ENCODE data around the gene BTRC. TPM values are rescaled to one million over a fixed set of nuclear protein-coding genes. Genes with fewer than 3 reads are reported as not detected.

Gene BTRC
- total RNA-seq, 2 experiments from 2014 or later, result 10.9 to 12.7 TPM

DNA sequence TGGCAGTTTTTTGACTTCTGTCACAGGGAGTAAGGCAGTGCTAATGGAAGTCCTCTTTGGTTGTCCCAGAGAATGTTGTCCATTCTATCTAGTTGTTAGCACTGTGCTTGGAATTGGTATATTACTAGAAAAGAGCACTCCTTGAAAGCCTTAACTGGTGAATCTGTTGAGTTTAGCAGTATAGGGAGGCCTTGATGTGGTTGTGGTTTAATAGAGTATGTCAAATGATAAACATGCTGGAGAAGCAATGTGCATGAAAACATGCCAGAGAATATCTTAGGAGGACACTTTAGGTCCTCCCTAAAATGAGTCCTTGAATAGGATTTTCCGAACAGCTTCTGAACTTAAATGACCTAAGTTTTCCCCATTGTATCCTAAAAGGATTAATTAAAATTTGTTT lies 98.6 kb downstream of the BTRC start:
- Mint-ChIP-seq H3K9me3 (no peaks in the 10 kb centered on the region), H3K4me3 (no peak overlapping the region), H3K36me3 (ENCODE audit: low read depth) (no peaks in the 10 kb centered on the region), H3K27me3 (ENCODE audit: low read depth) (no peaks in the 10 kb centered on the region), H3K4me1 (ENCODE audit: low read depth) (peaks cover 22% of the 10 kb centered on the region), H3K27ac (no peak overlapping the region)
- DNase-seq, result no peak
- intact Hi-C loops (cut with micrococcal nuclease), result no loop called here
- CTCF ChIA-PET, result interaction anchor here (0.8 to 3.9 kb wide), 5 partner anchors 8 to 291 kb away, joined by 3 to 17 read pairs (median 7); no protein-coding TSS in a partner anchor

DNA sequence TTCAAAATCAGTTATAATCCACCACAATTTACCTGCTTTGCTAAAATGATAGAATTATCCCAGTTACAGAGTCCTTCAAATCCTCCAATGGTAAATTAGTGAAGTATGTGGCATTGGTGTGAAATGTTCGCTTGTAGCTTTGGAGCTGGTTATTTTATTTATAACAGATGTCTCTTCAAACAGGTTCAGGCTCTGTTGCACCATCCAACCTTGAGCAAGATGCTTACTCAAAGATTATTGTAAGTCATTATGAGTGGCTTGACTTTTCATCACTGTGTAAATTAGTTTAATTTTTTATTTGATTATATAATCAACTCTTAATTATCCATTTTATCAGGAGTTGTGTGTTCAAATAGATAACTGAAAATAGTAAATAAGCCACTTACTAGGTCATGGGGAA lies 99.4 kb downstream of the BTRC start:
- intact Hi-C loops (cut with micrococcal nuclease), result no loop called here
- H3K4me3 Mint-ChIP-seq, result no peak overlapping the region
- no peaks in the 10 kb centered on the region for H3K36me3 Mint-ChIP-seq (ENCODE audit: low read depth)
- no peak for DNase-seq
- CTCF ChIA-PET, result interaction anchor here (1.2 to 3.9 kb wide), 5 partner anchors 9 to 292 kb away, joined by 3 to 17 read pairs (median 7); no protein-coding TSS in a partner anchor
- H3K27me3 Mint-ChIP-seq (ENCODE audit: low read depth), result no peaks in the 10 kb centered on the region
- no peak overlapping the region for H3K27ac Mint-ChIP-seq
- H3K4me1 Mint-ChIP-seq (ENCODE audit: low read depth), result peaks cover 22% of the 10 kb centered on the region
- no peaks in the 10 kb centered on the region for H3K9me3 Mint-ChIP-seq

DNA sequence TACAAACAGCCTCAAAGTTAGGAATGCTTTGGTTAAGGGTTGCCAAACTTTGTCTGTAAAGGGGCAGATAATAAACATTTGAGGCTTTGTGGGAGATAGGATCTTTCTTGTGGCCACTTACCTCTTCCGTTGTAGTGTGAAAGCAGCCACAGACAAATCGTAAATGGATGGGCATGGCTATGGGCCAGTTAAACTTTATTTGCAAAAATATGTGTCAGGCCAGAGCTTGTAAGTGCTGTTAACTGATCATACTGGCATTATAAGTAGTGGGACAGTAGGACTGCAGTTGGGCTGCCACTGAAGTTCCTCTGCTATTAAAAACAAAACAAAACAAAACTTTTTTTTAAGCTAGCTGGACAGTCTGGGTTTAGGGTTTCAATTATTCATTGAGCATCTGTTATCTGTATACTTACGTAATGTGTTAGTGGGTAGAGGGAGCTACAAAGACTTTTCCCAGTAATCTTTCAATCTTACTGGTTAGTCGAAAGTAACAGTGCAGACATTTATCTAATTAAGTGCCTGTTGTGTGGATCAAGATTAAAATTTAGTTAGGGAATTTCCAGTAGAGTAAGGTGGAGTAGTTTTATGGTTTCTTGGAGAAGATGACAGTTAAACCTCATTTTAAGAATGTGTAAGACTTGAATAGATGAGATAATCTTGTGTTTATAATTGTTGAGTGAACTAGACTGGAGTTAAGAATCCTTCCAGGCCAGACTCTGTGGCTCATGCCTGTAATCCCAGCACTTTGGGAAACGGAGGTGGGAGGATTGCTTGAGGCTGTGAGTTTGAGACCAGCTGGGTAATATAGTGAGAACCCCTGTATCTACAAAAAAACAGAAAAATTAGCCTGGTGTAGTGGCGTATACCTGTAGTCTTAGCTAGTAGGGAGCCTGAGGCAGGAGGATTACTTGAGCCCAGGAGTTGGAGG lies 100.1 kb downstream of the BTRC start:
- Mint-ChIP-seq H3K27me3 (ENCODE audit: low read depth) (no peaks in the 10 kb centered on the region), H3K4me1 (ENCODE audit: low read depth) (peaks cover 22% of the 10 kb centered on the region), H3K4me3 (no peak overlapping the region), H3K36me3 (ENCODE audit: low read depth) (no peaks in the 10 kb centered on the region), H3K9me3 (no peaks in the 10 kb centered on the region), H3K27ac (no peak overlapping the region)
- CTCF ChIA-PET, result interaction anchor here (1.0 to 3.9 kb wide), 7 partner anchors 9 to 292 kb away, joined by 3 to 17 read pairs (median 7); no protein-coding TSS in a partner anchor
- intact Hi-C loops (cut with micrococcal nuclease), result no loop called here
- DNase-seq, result no peak

DNA sequence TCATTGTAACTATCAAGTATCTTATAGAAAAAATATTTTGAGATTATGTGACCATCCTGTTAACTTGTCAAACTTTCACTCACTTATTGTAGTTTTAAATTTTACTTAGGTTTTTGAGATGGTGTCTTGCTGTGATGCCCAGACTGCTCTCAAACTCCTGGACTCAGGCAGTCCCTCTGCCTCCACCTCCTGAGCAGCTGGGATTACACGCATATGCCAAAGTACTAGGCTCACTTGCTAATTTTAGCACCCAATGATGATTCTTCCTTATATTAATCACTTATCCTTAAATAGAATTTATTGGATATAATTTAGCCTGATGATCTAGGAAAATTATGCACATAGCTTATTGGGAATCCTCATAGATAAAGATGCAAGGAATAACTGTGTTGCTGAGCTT lies 104.9 kb downstream of the BTRC start:
- no peaks in the 10 kb centered on the region for H3K27me3 Mint-ChIP-seq (ENCODE audit: low read depth)
- no peak overlapping the region for H3K4me3 Mint-ChIP-seq
- H3K4me1 Mint-ChIP-seq (ENCODE audit: low read depth), result peaks cover 4% of the 10 kb centered on the region
- no peak overlapping the region for H3K27ac Mint-ChIP-seq
- no peak for DNase-seq
- intact Hi-C loops (cut with micrococcal nuclease), result no loop called here
- CTCF ChIA-PET, result interaction anchor here (0.9 to 1.5 kb wide), 2 partner anchors 17 to 244 kb away, joined by 4 to 5 read pairs; no protein-coding TSS in a partner anchor
- no peaks in the 10 kb centered on the region for H3K36me3 Mint-ChIP-seq (ENCODE audit: low read depth)
- H3K9me3 Mint-ChIP-seq, result no peaks in the 10 kb centered on the region

DNA sequence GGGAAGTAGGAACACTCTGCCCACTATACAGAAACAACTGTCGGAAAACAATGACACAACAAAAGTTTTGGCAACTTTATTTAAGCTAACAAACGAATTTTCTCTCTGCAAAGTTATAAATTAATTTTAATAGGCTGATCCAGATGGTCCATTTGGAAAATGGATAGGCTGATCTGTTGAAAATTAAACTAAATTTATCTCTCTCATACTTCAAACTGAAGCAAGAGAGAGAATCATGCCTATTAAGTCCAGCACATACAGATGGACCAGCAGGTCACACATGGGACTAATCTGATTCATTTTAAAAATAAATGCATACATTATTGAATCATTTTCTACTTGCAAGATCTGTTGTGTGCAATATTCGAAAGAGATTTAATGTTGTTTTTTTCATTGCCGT lies 110.1 kb downstream of the BTRC start:
- intact Hi-C loops (cut with micrococcal nuclease), result no loop called here
- no peaks in the 10 kb centered on the region for H3K27me3 Mint-ChIP-seq (ENCODE audit: low read depth)
- DNase-seq, result no peak
- CTCF ChIA-PET, result interaction anchor here (1.1 kb wide), 1 partner anchor 250 kb away, joined by 3 read pairs; no protein-coding TSS in a partner anchor
- H3K27ac Mint-ChIP-seq, result no peak overlapping the region
- peaks cover 5% of the 10 kb centered on the region for H3K4me1 Mint-ChIP-seq (ENCODE audit: low read depth)
- no peak overlapping the region for H3K4me3 Mint-ChIP-seq
- no peaks in the 10 kb centered on the region for H3K36me3 Mint-ChIP-seq (ENCODE audit: low read depth)
- no peaks in the 10 kb centered on the region for H3K9me3 Mint-ChIP-seq

DNA sequence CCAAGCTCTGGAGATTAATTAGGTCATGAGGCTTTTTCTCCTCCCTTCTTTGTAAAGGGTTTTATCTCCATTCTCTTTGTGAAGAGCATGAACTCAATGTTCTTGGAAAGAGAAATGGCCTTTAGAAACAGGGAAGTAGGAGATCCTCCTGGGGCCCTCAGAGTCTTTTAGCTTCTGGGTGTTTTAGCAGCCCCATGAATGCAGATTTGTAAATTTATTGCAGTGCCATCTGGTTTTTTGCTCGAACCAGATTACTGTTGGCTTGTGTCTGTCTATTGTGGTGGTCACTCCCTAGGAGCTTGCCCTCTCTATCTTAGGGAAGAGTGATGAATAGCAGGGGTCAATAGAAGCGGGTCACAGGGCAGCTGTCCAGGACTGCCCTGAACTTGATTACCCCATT lies 110.6 kb downstream of the BTRC start:
- intact Hi-C loops (cut with micrococcal nuclease), result no loop called here
- no peak for DNase-seq
- no peak overlapping the region for H3K27ac Mint-ChIP-seq
- no peaks in the 10 kb centered on the region for H3K36me3 Mint-ChIP-seq (ENCODE audit: low read depth)
- peaks cover 5% of the 10 kb centered on the region for H3K4me1 Mint-ChIP-seq (ENCODE audit: low read depth)
- no peaks in the 10 kb centered on the region for H3K27me3 Mint-ChIP-seq (ENCODE audit: low read depth)
- H3K9me3 Mint-ChIP-seq, result no peaks in the 10 kb centered on the region
- no peak overlapping the region for H3K4me3 Mint-ChIP-seq
- CTCF ChIA-PET, result interaction anchor here (0.6 to 3.3 kb wide), 4 partner anchors 23 to 1955 kb away, joined by 3 to 13 read pairs (median 4); no protein-coding TSS in a partner anchor

DNA sequence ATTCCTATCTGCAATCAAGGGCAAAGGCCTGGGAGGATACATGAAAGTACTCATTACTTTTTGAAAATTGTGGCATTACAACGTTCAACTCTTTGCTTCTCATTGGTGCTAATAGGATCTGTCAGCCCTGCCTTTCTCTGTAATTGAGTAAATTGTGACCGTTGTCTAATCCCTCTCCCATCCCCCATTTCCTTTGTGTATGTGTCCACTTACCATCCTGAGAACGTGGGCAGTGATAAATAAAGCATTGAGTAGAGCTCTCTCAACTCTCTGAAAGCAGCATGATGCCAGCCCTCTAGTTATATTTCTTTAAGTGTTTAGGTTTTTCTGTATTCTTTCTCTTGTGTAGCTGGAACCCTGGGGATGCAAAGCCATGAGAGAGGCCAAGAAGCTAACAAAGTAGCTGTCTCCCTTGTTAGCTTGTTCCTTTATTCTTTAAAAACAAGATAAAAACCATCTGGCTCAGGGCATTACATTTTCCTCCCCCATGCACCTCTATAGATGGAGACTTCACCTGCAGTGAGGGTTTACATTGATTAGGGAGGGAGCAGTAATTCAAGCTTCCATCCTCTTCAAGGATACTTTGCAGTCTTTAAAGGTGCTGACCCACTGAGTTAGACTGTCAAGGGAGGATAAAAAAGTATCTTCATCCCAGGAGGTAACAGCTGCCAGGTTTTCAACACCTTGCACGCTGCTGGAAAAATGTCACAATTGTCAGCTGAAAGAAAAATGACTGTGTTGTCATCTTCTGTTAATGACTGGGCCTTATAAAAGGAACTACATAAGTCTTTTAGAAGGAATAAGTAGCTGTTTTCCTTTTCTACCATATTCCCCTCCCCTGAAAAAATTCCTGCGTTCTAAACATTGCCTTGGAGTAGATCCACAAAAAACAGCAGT lies 112.3 kb downstream of the BTRC start:
- intact Hi-C loops (cut with micrococcal nuclease), result loop anchor here (2.0 kb wide), 1 partner anchor 167 kb away; no protein-coding TSS in a partner anchor
- no peak for DNase-seq
- no peaks in the 10 kb centered on the region for H3K36me3 Mint-ChIP-seq (ENCODE audit: low read depth)
- CTCF ChIA-PET, result interaction anchor here (0.6 to 3.3 kb wide), 41 partner anchors 9 to 535 kb away, joined by 3 to 17 read pairs (median 4); no protein-coding TSS in a partner anchor
- no peak overlapping the region for H3K27ac Mint-ChIP-seq
- no peak overlapping the region for H3K4me3 Mint-ChIP-seq
- H3K27me3 Mint-ChIP-seq (ENCODE audit: low read depth), result no peaks in the 10 kb centered on the region
- peaks cover 5% of the 10 kb centered on the region for H3K4me1 Mint-ChIP-seq (ENCODE audit: low read depth)
- H3K9me3 Mint-ChIP-seq, result no peaks in the 10 kb centered on the region

DNA sequence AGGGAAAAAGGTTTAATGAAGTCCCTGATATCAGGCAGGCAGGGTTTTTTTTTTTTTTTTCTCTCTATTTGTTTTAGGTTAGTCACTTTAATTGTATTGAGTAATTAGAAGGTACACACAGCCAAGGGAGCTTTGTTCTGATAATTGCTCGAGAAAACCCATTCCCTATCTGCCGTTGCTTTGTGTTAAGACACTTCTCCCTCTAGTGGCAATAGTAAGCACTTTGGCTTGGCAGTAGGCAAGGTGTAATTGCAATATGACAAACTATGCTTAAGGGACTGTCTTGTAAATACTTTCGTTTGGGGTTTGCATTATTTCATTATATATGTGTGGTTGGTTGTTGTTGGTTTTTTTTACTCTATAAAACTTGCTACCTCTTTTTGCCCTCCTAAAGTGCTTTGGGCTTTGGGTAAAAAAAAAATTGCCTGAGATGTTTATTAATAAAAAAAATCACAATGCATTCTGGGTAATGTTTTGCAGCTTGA lies 113.4 kb downstream of the BTRC start:
- no peaks in the 10 kb centered on the region for H3K27me3 Mint-ChIP-seq (ENCODE audit: low read depth)
- H3K27ac Mint-ChIP-seq, result no peak overlapping the region

DNA sequence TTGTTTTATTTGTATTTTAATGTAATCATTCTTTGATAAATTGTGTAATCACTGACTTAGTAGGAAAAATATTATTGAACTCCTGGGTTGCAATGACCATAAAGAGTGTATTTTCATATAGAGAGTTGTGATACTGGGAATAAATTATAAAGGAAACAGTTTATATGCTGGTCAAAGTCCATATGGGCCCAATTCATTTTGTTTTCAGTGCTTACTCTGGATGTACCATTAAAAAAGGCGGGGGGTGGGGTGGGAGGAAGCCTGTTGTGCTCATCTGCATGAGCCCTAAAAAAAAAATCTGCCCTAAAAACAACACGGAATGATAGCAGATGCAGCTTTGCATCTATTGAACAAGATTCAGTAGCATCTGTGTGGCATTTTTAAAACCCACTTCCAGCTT lies 114.2 kb downstream of the BTRC start:
- no peak for DNase-seq
- intact Hi-C loops (cut with micrococcal nuclease), result no loop called here
- Mint-ChIP-seq H3K4me3 (no peak overlapping the region), H3K27me3 (ENCODE audit: low read depth) (no peaks in the 10 kb centered on the region), H3K36me3 (ENCODE audit: low read depth) (no peaks in the 10 kb centered on the region), H3K4me1 (ENCODE audit: low read depth) (peaks cover 5% of the 10 kb centered on the region), H3K27ac (no peak overlapping the region), H3K9me3 (no peaks in the 10 kb centered on the region)
- CTCF ChIA-PET, result interaction anchor here (0.6 to 3.3 kb wide), 14 partner anchors 22 to 257 kb away, joined by 3 to 17 read pairs (median 4); no protein-coding TSS in a partner anchor

More for the DNA sequence above, 113.4 kb downstream of the BTRC start:
- H3K36me3 Mint-ChIP-seq (ENCODE audit: low read depth), result no peaks in the 10 kb centered on the region
- no peaks in the 10 kb centered on the region for H3K9me3 Mint-ChIP-seq
- peaks cover 5% of the 10 kb centered on the region for H3K4me1 Mint-ChIP-seq (ENCODE audit: low read depth)
- no peak overlapping the region for H3K4me3 Mint-ChIP-seq
- CTCF ChIA-PET, result interaction anchor here (0.6 to 3.3 kb wide), 42 partner anchors 9 to 534 kb away, joined by 3 to 17 read pairs (median 4); no protein-coding TSS in a partner anchor
- peak; percentile 36 for DNase-seq
- intact Hi-C loops (cut with micrococcal nuclease), result loop anchor here (1.0 to 2.0 kb wide), 3 partner anchors 103 to 253 kb away; no protein-coding TSS in a partner anchor

DNA sequence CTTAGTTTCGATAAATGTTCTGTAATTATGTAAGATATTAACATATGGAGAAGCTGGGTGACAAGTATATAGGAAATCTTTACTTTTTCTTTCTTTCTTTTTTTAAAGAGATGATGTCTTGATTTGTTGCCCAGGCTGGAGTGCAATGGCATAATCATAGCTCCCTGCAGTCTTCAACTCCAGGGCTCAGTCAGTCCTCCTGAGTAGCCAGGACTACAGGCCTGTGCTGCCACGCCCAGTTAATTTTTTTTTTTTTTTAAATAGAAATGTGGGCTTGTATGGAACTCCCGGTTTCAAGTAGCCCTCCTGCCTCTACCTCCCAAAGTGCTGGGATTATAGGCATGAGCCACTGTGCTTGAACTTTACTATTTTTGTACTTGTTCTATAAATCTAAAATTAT lies 122.4 kb downstream of the BTRC start:
- Mint-ChIP-seq H3K9me3 (no peaks in the 10 kb centered on the region), H3K4me1 (ENCODE audit: low read depth) (no peaks in the 10 kb centered on the region), H3K27me3 (ENCODE audit: low read depth) (no peaks in the 10 kb centered on the region), H3K36me3 (ENCODE audit: low read depth) (peaks cover 4% of the 10 kb centered on the region), H3K4me3 (no peak overlapping the region), H3K27ac (no peak overlapping the region)
- CTCF ChIA-PET, result interaction anchor here (2.1 kb wide), 1 partner anchor 10 kb away, joined by 11 read pairs; no protein-coding TSS in a partner anchor
- intact Hi-C loops (cut with micrococcal nuclease), result no loop called here
- DNase-seq, result no peak

DNA sequence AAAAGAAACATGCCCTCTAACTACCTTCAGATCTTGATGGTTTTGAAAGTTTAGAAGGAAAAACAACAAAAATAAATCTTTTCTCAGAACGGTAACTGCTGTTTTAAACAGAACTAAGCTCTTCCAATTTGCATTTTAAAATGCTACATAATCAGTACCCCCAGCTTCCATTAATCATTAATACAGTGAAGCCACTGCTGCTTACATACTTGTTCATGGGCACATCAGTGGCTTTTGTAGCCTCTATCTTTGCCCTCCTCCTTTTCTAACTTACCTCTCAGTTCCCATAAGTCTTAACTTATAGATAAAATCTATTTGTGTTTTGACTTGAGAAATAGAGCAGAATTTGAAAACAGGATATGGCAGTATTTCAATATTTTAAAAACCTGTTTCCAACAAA lies 125.0 kb downstream of the BTRC start:
- Mint-ChIP-seq H3K27ac (no peak overlapping the region), H3K4me1 (ENCODE audit: low read depth) (no peaks in the 10 kb centered on the region), H3K4me3 (no peak overlapping the region), H3K36me3 (ENCODE audit: low read depth) (peaks cover 8% of the 10 kb centered on the region), H3K9me3 (no peaks in the 10 kb centered on the region), H3K27me3 (ENCODE audit: low read depth) (no peaks in the 10 kb centered on the region)
- intact Hi-C loops (cut with micrococcal nuclease), result no loop called here
- CTCF ChIA-PET, result interaction anchor here (0.7 to 1.4 kb wide), 2 partner anchors 12 to 34 kb away, joined by 4 read pairs; no protein-coding TSS in a partner anchor
- DNase-seq, result no peak

All from activated naive CD4-positive, alpha-beta T cell treated with anti-CD3 and anti-CD28 coated beads for 36 hours (primary cell).